Panc1 (cell line): ENCODE measurements around the gene MILR1. TPM values are rescaled to one million over a fixed set of nuclear protein-coding genes. Genes with fewer than 3 reads are reported as not detected.
"Not testable (repeated sequence)": the region's sequence is repeated elsewhere in the genome, so short reads cannot be mapped to it uniquely, and the experiment has no call there.

Source experiments
- ATAC-seq: fragments of 200-7000 bp; cut with Tn5 transposase; 2 replicates; pipeline ENCODE4 v1.9.1; 2020; ENCODE audit warnings: mild to moderate bottlenecking, moderate library complexity
- BruUV-seq: library from RNA; stranded (reverse); fragments of 400-500 nt; replicated peaks from 2 replicates; lab custom pipeline; 2021; lab: Mats Ljungman, UMichigan
- CTCF ChIA-PET: fragments of 300-600 bp; sonication (Branson Sonifier 250); formaldehyde crosslinking; loops from one replicate; lab custom pipeline; 2022; ENCODE audit warnings: antibody characterized with exemption; lab: Charles Lee
- POLR2A ChIA-PET: fragments of 300-600 bp; sonication (Branson Sonifier 250); formaldehyde crosslinking; loops from one replicate; lab custom pipeline; 2022; ENCODE audit warnings: antibody characterized with exemption; lab: Charles Lee
- DNase-seq: peaks from one replicate; pipeline ENCODE4 v3.0.0-alpha.2; 2010; ENCODE audit warnings: low read depth, low spot score
- H3K27ac ChIP-seq: 2 replicates; pipeline ENCODE4 v1.5.1; 2011; ENCODE audit warnings: mild to moderate bottlenecking, low read length, inconsistent platforms
- H3K27me3 ChIP-seq: fragments of 200-500 bp; sonication (Bioruptor generic); 2 replicates; pipeline ENCODE4 v1.6.0; 2014; ENCODE audit warnings: low read length, inconsistent platforms; ENCODE audit not compliant: control insufficient read depth, insufficient read depth
- H3K36me3 ChIP-seq: fragments of 200-500 bp; sonication (Bioruptor generic); 2 replicates; pipeline ENCODE4 v1.5.1; 2014; ENCODE audit warnings: inconsistent platforms, mild to moderate bottlenecking, low read length, moderate library complexity; ENCODE audit not compliant: control insufficient read depth, insufficient read depth
- H3K4me1 ChIP-seq: 2 replicates; pipeline ENCODE4 v1.5.1; 2011; ENCODE audit warnings: inconsistent platforms, mild to moderate bottlenecking, low read length, moderate library complexity; ENCODE audit not compliant: control insufficient read depth, insufficient read depth
- H3K4me3 ChIP-seq, 2 experiments: 2 replicates each; pipeline ENCODE4 v1.5.1; 2011 to 2012; ENCODE audit warnings: low read depth in 2 of 2, low read length in 2 of 2, mild to moderate bottlenecking in 2 of 2, inconsistent platforms in 1 of 2, moderate library complexity in 1 of 2
- H3K9me3 ChIP-seq: fragments of 200-500 bp; sonication (Bioruptor generic); 2 replicates; pipeline ENCODE4 v1.5.1; 2014; ENCODE audit warnings: low read depth, mild to moderate bottlenecking, inconsistent platforms, low read length, moderate library complexity; ENCODE audit not compliant: control insufficient read depth, insufficient read depth
- CTCF ChIP-seq: fragments of 450-650 bp; IDR thresholded peaks from 2 replicates; pipeline ENCODE4 v1.5.1; 2017; ENCODE audit warnings: mild to moderate bottlenecking
- TCF7L2 ChIP-seq: IDR thresholded peaks from 2 replicates; pipeline ENCODE4 v1.6.1; 2011; ENCODE audit warnings: mild to moderate bottlenecking, low read depth, low read length, inconsistent platforms
- in situ Hi-C: cut with HindIII; loops from 2 replicates; pipeline ENCODE4 v1.10.0; 2016; ENCODE audit warnings: low sequenced_read_pairs, low pct_unique_long_range_greater_than_20kb
- intact Hi-C: fragments of 100-400 bp; cut with micrococcal nuclease; formaldehyde crosslinking; loops from one replicate; pipeline ENCODE4 v1.10.0; 2022; ENCODE audit not compliant: unreplicated experiment
- total RNA-seq: library from RNA; stranded (reverse); gene quantifications from one replicate; pipeline ENCODE4 v1.2.1, GENCODE V29; 2021; ENCODE audit not compliant: unreplicated experiment

The MILR1 gene
- total RNA-seq, 1 experiment from 2014 or later: not detected

DNA sequence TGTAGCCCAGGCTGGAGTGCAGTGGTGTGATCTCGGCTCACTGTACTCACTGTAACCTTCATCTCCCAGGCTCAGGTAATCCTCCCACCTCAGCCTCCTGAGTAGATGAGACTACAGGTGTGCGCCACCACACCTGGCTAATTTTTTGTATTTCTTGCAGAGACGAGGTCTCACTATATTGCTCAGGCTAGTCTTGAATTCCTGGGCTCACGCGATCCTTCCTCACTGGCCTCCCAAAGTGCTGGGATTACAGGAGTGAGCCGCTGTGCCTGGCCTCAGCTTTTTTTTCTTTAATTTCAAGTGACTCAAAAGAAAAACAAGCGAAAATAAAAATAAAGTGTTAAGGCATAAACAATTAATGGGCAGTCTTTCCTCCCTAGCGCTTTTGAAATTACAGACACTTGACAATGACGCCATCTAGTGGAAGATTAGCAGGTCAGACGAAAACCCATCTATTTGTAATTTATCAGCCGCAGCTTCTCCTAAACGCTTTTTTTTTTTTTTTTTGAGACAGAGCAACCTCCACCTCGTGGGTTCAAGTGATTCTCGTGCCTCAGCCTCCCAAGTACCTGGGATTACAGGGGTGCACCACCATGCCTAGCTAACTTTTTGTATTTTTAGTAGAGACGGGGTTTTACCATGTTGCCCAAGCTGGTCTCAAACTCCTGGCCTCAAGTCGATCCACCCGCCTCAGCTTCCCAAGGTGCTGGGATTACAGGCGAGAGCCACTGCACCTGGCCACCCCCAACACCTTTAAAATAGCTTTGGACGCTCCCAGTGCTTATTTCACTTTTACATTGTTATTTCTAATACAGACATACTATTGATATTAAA, 30.2 kb upstream of the MILR1 start:
- BruUV-seq: no TSS peak
- Histone ChIP-seq H3K4me3 (no peak overlapping the region), H3K27me3 (no peaks in the 10 kb centered on the region), H3K4me1 (no peaks in the 10 kb centered on the region; the same call in 1 of the 2 replicates), H3K9me3 (no peaks in the 10 kb centered on the region), H3K27ac (no peak overlapping the region), H3K36me3 (no peaks in the 10 kb centered on the region)
- DNase-seq (no peak), ATAC-seq (peak; percentile 55; the same call in 1 of the 2 replicates)
- no peak for TF ChIP-seq TCF7L2
- peak; percentile 77 for TF ChIP-seq CTCF
- in situ Hi-C loops: no loop called here
- ChIA-PET POLR2A (interaction anchor here (0.6 kb wide), 1 partner anchor 70 kb away, joined by 4 read pairs; no protein-coding TSS in a partner anchor), CTCF (interaction anchor here (0.6 to 2.4 kb wide), 10 partner anchors 10 to 142 kb away, joined by 3 to 21 read pairs (median 5); no protein-coding TSS in a partner anchor)
- intact Hi-C loops: loop anchor here (1.0 kb wide), 1 partner anchor 97 kb away; no protein-coding TSS in a partner anchor

GRCh38 chr17:64420143-64420670, 28.7 kb upstream of the MILR1 start:
- no peaks in the 10 kb centered on the region for H3K36me3 ChIP-seq
- H3K4me3 ChIP-seq: no peak overlapping the region
- DNase-seq: peak; percentile 42
- peak; percentile 78 for TF ChIP-seq CTCF
- no peak for TF ChIP-seq TCF7L2
- POLR2A ChIA-PET: interaction anchor here (0.6 to 0.9 kb wide), 2 partner anchors 79 to 251 kb away, joined by 7 to 11 read pairs; no protein-coding TSS in a partner anchor
- in situ Hi-C loops (no loop called here), intact Hi-C loops (loop anchor here (5.0 kb wide), 1 partner anchor 72 kb away; no protein-coding TSS in a partner anchor)
- no peaks in the 10 kb centered on the region for H3K27me3 ChIP-seq
- no peak overlapping the region for H3K27ac ChIP-seq
- BruUV-seq: no TSS peak
- H3K4me1 ChIP-seq: no peaks in the 10 kb centered on the region; the same call in 1 of the 2 replicates
- H3K9me3 ChIP-seq: no peaks in the 10 kb centered on the region
- CTCF ChIA-PET: interaction anchor here (0.5 to 2.4 kb wide), 9 partner anchors 23 to 121 kb away, joined by 3 to 21 read pairs (median 3); partner anchors contain the start of genes CEP95 and DDX5
- ATAC-seq: peak; percentile 90

DNA sequence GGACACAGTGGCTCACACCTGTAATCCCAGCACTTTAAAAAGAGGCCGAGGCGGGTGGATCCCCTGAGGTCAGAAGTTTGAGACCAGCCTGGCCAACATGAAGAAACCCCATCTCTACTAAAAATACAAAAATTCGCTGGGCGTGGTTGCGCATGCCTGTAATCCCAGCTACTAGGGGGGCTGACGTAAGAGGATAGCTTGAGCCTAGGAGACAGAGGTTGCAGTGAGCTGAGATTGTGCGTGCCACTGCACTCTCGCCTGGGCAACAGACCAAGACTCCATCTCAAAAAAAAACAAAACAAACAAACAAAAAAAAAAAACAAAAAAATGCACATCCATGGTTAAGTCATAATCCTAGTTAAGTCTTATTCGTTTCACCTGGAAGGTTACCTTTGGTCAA, 26.8 kb upstream of the MILR1 start:
- H3K36me3 ChIP-seq, H3K4me3 ChIP-seq, BruUV-seq, DNase-seq, in situ Hi-C loops, ATAC-seq, H3K27me3 ChIP-seq, H3K9me3 ChIP-seq, H3K27ac ChIP-seq, H3K4me1 ChIP-seq: not testable (repeated sequence)
- intact Hi-C loops: loop anchor here (5.0 kb wide), 1 partner anchor 70 kb away; no protein-coding TSS in a partner anchor
- POLR2A ChIA-PET: interaction anchor here (0.7 kb wide), 1 partner anchor 177 kb away, joined by 5 read pairs; no protein-coding TSS in a partner anchor
- CTCF ChIA-PET: interaction anchor here (0.7 kb wide), 2 partner anchors 9 to 314 kb away, joined by 5 read pairs; no protein-coding TSS in a partner anchor
